ENCODE results near the gene KCTD11.
"Not testable (repeated sequence)": the region's sequence is repeated elsewhere in the genome, so short reads cannot be mapped to it uniquely, and the experiment has no call there.

Gene KCTD11

DNA sequence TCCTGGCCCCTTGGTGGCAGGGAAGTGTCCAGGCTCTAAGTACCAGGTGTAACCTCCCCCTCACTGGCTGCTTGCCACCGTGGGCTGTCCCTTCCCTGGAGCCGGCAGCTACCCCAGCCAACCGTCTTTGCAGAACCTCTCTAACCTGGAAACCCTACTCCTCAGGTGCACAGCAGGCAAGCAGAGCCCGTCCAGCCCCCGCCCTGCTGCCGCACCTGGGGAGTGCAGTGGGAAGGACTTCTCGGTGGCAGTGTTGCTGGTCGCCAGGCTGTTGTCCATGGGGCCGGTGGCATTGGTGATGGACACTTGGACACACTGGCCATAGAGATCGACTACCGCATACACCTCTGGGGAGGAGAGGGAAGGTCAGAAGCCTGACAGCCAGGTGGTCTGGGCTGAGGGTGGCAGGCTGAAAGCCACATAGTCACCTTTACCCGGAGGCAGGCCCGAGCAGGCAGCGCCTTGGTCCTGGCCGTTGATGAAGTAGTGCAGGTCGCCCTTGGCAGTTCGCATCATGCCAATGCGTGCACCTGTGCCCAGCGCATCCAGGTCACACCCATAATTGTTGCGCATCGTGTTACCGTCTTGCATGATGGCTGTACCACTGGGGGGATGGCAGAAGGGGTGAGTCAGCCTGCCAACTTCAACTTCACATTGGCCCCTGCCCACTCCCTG, 29.3 kb upstream of the KCTD11 start:
- no peak for DNase-seq (ENCODE audit: low read depth)

- DNase-seq (ENCODE audit: low read depth) = no peak
Measured at GRCh38 chr17:7323731-7324437, 28.1 kb upstream of the KCTD11 start.

- no peak for DNase-seq (ENCODE audit: low read depth)
Measured at GRCh38 chr17:7324438-7324779, 27.6 kb upstream of the KCTD11 start.

GRCh38 chr17:7325031-7325528, 26.9 kb upstream of the KCTD11 start:
- DNase-seq (ENCODE audit: low read depth) = no peak

- DNase-seq (ENCODE audit: low read depth) = no peak
Measured at GRCh38 chr17:7326186-7326585, 25.8 kb upstream of the KCTD11 start.

GRCh38 chr17:7327056-7327455, 24.9 kb upstream of the KCTD11 start:
- DNase-seq (ENCODE audit: low read depth) = no peak

DNA sequence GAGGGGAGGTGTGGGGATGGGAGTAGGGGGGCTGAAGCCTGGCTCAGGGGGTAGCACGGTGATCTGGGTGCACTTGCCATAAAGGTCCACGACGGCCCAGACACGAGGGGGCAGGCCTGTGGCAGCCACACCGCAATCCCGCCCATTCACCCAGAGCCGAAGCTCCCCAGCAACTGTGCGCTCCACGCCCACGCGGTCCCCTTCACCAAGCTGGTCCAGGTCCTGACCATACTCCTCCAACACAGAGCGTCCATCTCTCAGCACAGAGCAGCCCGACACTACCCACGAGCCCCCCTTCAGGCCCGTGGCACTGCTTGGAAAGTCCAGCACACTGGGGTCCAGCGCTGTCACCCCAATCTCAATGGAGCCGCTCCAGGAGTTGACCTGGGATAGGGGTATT, 24.5 kb upstream of the KCTD11 start:
- no peak for DNase-seq (ENCODE audit: low read depth)

DNA sequence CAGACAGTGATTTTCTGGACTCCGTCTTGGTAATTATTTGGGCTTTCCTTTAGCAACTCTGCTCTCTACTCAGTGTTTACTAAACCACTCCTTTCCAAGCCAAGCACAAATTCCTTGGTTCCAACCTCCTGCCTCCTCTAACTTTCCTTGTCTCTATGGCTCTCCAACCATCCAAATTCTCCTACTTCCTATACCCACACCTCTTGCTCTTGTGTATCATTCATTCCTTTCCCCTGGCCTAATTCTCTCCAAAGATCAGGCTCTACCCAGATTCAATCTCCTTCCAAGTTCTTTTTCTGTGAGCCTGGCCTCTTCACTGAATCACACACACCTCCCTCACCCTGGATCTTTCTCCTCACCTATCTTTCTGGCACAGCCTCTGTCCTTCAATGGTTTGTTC, 24.0 kb upstream of the KCTD11 start:
- no peak for DNase-seq (ENCODE audit: low read depth)

DNA sequence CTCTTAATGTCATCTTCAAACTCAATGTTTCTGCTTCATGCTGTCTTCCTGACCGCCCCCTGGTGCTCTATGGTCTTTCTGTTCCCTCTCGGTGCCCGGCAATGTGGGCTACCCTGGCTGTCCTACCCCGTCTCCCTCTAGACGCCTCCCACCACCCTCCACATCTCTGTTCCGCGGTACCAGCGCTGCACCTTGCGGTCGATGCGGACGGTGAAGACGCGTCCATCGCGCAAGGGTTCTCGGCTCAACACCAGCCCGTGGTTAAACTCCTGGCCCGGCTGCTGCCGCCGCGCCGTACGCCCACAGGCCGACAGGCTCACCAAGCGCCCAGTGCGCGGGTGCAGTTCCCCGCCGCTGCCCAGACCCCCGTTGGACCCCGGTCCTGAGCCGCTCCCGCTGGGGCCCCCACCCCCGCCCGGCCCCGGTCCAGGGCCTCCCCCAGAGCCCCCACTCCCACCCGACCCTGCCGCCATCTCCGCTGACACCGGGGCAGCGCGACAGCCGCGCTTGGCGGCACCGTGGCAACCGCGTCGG, 23.1 kb upstream of the KCTD11 start, which contains the start of gene NEURL4:
Gene NEURL4 (minus strand): TSS at position 496 of the 534 bp plus-strand sequence. CDS start 23 bp downstream, at position 473.
- no peak for DNase-seq (ENCODE audit: low read depth)

GRCh38 chr17:7329374-7329996, 22.5 kb upstream of the KCTD11 start:
- peak; percentile 93 for DNase-seq (ENCODE audit: low read depth)

DNA sequence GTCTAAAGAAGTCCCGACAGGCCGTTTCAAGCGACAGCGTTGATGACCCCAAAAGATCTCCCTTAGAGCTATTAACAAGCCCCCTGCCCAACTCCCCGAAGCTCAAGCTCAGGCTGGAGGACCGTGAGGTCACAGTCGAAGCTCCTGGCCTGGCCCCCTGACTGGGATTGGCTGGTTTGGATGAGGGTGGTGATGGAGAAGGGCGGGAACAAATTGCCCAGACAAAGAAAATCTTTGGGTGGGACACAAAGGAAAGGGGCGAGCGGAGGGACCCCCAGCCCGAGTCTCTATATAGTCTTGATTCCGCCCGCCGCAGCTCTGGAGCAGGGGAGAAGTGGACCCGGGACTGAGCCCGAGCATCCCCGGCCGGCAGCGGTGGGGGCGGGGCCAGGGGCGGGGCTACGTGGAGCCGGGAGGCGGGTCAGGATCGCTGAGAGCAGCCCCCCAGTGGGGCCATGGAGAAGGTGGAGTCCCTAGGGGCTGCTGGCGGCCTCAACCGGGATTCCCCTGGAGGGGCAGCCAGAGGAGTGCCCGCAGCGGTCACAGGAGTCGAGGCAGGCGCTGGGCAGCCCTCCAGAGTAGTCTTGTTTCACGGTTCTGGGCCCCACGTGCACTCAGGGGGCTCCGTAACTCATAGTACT, 21.8 kb upstream of the KCTD11 start:
- DNase-seq (ENCODE audit: low read depth) = peak; percentile 58

GRCh38 chr17:7330638-7331015, 21.3 kb upstream of the KCTD11 start:
- DNase-seq (ENCODE audit: low read depth) = no peak

- no peak for DNase-seq (ENCODE audit: low read depth)
Measured at GRCh38 chr17:7332111-7332510, 19.9 kb upstream of the KCTD11 start.

DNA sequence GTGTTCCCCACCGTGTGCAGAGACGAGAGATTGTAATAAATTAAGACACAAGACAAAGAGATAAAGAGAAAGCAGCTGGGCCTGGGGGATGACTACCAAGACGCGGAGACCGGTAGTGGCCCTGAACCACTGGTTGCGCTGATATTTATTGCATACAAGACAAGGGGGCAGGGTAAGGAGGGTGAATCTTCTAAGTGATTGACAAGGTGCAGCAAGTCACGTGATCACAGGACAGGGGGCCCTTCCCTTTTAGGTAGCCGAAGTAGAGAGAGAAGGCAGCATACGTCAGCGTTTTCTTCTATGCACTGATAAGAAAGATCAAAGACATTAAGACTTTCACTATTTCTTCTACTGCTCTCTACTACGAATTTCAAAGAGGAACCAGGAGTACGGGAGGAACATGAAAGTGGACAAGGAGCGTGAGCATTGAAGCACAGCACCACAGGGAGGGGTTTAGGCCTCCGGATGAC, 19.3 kb upstream of the KCTD11 start:
- DNase-seq (ENCODE audit: low read depth) = not testable (repeated sequence)

DNA sequence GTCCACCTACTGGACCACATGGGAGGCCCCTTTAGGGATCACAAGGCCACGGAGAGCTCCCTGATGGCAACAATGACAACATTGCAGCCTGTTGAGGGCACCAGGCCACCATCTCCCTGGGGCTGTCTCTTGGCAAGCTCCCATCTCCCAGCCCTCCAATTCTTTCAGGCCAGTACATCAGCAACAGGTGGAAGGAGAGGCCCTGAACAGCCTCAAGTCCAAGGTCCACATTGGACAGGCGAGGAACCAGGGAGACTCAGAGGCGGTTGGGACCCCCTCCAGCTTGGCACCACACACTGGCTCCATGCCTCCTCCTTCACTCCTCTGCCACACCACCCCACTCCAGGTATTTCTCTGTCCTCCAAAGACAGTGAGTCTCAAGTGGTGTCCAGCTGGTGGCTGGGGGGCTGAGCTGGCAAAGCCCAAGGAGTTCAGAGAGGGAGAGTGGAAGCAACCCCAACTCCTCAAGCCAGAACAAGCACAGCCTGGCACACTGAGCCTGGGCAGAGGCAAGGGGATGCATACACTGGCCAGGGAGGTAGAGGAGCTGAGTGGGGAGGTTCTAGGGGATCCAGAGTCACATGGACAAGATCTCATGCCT, 16.9 kb upstream of the KCTD11 start:
- no peak for DNase-seq (ENCODE audit: low read depth)

GRCh38 chr17:7335765-7336164, 16.2 kb upstream of the KCTD11 start:
- DNase-seq (ENCODE audit: low read depth) = not testable (repeated sequence)

DNA sequence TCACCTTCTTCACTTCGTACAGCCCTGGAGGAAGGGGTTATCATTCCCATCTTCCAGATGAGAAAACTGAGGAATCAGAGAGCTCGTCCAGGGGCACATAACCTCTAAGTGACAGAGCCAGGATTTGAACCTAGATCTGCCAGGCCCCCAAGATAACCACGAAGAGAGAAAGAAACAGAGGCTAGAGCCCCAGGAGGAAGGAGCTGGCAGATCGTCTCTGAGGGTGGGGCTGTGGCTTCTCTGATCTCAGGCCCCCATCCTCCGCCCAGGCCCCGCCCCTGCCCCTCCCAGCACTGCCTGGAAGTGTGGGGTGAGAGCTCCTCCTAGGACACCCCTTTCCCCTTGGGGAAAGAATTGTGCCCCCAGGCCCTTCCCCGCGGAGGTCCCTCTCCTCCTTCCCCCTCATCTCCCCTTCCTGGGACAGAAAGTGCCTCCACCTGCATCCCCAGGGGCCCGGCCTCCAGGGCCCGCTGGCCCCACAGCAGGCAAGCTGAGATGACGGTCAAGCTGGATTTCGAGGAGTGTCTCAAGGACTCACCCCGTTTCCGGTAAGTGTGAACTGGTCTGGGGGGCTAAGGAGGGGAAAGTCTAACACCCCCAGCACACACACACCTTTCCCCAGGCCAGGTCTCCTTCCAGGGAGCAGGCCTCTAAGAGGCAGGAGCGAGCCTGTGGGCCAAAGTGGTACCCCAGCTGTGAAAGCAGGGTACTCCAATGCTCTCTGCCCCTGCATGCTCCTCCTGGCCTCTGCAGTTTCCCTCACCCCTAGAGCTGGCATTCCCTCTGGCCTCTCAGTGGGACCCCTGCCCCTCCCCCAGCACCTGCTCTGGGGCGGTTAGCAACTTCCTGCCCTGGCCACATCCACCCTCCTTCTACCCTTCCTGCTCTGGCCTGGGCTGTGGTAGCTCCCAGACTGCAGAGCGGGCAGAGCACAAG, 15.5 kb upstream of the KCTD11 start, which contains the start of gene ACAP1:
Gene ACAP1 (plus strand): TSS at position 290 of the 936 bp plus-strand sequence. CDS start 206 bp downstream, at position 496.
- DNase-seq (ENCODE audit: low read depth) = peak; percentile 76

- not testable (repeated sequence) for DNase-seq (ENCODE audit: low read depth)
Measured at GRCh38 chr17:7337600-7337999, 14.4 kb upstream of the KCTD11 start.

DNA sequence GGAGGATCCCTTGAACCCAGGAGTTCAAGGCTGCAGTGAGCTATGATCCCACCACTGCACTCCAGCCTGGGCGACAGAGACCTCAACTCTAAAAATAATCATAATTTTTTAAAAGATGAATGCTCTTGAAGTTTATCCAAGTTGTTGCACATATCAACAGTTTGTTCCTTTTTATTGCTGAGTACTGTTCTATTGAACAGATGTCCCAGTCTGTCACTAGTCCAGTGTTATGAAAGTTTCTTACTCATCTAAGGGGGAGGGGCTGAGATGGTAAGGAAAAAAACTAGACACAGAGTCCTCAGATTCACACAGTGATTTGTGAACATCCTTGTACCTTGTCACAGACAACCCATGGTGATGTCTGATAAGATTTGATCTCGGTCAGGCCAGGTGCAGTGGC, 11.8 kb upstream of the KCTD11 start:
- no peak for DNase-seq (ENCODE audit: low read depth)

DNA sequence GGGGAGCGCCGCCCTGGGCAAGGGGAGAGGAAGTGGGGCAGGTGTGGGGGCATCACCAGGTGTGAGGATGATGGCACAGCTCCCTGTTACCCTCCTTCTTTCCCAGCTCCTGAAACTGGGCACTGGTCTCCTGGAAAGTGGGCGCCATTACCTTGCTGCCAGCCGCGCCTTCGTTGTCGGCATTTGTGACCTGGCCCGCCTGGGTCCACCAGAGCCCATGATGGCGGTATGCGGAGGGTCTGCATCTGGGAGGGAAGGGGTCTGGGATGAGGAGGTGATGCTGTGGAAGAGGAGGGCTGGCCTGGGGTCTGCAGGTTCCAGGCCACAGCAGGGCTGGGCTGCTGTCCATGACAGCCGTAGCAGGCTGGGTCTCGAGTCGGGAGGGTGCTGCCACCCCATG, 10.1 kb upstream of the KCTD11 start:
- DNase-seq (ENCODE audit: low read depth) = no peak

DNA sequence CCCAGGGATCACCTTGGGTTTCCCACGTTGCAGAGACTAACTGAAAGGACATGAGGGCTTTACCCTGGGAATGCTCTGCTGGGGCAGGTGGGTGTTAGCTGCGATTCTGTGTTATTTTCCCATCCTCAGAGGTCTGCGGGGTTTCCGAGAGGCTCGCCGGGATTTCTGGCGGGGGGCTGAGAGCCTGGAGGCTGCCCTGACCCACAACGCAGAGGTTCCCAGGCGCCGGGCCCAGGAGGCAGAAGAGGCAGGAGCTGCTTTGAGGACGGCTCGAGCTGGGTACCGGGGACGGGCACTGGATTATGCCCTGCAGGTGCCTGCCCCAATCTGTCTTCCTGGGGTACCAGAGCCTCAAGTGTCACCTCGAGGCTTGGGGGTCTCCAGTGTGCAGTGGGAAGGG, 8.7 kb upstream of the KCTD11 start:
- no peak for DNase-seq (ENCODE audit: low read depth)
